ENCODE results near the gene CERKL.

GRCh38 chr2:181570833-181571661, 85.9 kb downstream of the CERKL start:
- TF ChIP-seq CTCF (IDR thresholded peaks at IDR 0.05) (no peak), POLR2A (IDR thresholded peaks at IDR 0.05) (no peak)
